ENCODE measurements around the gene VDR. TPM values are rescaled to one million over a fixed set of nuclear protein-coding genes. Genes with fewer than 3 reads are reported as not detected.

Gene VDR
- total and polyA plus RNA-seq, 2 experiments from 2014 or later, result 3.2 to 4.9 TPM

- Histone ChIP-seq H3K4me1 (ENCODE audit: insufficient read depth) (no peaks in the 10 kb centered on the region), H3K9me3 (ENCODE audit: low read depth) (no peaks in the 10 kb centered on the region), H3K9me2 (replicated peaks; ENCODE audit: insufficient read depth) (no peaks in the 10 kb centered on the region), H3K4me2 (no peak overlapping the region), H3K4me3 (no peak overlapping the region), H3K27ac (no peak overlapping the region), H3K27me3 (no peaks in the 10 kb centered on the region), H3K36me3 (replicated peaks; ENCODE audit: insufficient read depth, low read depth) (no peaks in the 10 kb centered on the region), H4K20me1 (ENCODE audit: insufficient read depth, poor library complexity, severe bottlenecking) (no peaks in the 10 kb centered on the region), H2AFZ (no peak overlapping the region), H3K79me2 (no peaks in the 10 kb centered on the region)
- WGBS (ENCODE audit: low lambda C conversion rate, missing lambda C conversion rate), result 79% methylated on average over 1 of the region's 1 CpG
- TF ChIP-seq EZH2 (IDR thresholded peaks at IDR 0.05; ENCODE audit: borderline replicate concordance) (no peak), EZH2phosphoT487 (IDR thresholded peaks at IDR 0.05; ENCODE audit: low read depth, severe bottlenecking, unreplicated experiment) (no peak)
- TF ChIP-seq, protein P1, sequence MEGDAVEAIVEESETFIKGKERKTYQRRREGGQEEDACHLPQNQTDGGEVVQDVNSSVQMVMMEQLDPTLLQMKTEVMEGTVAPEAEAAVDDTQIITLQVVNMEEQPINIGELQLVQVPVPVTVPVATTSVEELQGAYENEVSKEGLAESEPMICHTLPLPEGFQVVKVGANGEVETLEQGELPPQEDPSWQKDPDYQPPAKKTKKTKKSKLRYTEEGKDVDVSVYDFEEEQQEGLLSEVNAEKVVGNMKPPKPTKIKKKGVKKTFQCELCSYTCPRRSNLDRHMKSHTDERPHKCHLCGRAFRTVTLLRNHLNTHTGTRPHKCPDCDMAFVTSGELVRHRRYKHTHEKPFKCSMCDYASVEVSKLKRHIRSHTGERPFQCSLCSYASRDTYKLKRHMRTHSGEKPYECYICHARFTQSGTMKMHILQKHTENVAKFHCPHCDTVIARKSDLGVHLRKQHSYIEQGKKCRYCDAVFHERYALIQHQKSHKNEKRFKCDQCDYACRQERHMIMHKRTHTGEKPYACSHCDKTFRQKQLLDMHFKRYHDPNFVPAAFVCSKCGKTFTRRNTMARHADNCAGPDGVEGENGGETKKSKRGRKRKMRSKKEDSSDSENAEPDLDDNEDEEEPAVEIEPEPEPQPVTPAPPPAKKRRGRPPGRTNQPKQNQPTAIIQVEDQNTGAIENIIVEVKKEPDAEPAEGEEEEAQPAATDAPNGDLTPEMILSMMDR (IDR thresholded peaks at IDR 0.05; ENCODE audit: poor library complexity), result no peak
- DNase-seq (ENCODE audit: low spot score), result no peak
Observed at GRCh38 chr12:47945341-47945728, 40.5 kb upstream of the VDR start.

- Histone ChIP-seq H3K9me3 (ENCODE audit: low read depth) (no peaks in the 10 kb centered on the region), H3K4me2 (no peak overlapping the region), H3K27me3 (no peaks in the 10 kb centered on the region), H3K79me2 (no peaks in the 10 kb centered on the region), H4K20me1 (ENCODE audit: insufficient read depth, poor library complexity, severe bottlenecking) (no peaks in the 10 kb centered on the region), H3K27ac (no peak overlapping the region), H2AFZ (no peak overlapping the region), H3K36me3 (replicated peaks; ENCODE audit: insufficient read depth, low read depth) (no peaks in the 10 kb centered on the region), H3K9me2 (replicated peaks; ENCODE audit: insufficient read depth) (no peaks in the 10 kb centered on the region), H3K4me3 (no peak overlapping the region), H3K4me1 (ENCODE audit: insufficient read depth) (no peaks in the 10 kb centered on the region)
- no peak for TF ChIP-seq EZH2phosphoT487 (IDR thresholded peaks at IDR 0.05; ENCODE audit: low read depth, severe bottlenecking, unreplicated experiment)
- WGBS (ENCODE audit: low lambda C conversion rate, missing lambda C conversion rate), result 95% methylated on average over 6 of the region's 6 CpGs
- no peak for DNase-seq (ENCODE audit: low spot score)
Observed at GRCh38 chr12:47944685-47945340, 40.0 kb upstream of the VDR start.

DNA sequence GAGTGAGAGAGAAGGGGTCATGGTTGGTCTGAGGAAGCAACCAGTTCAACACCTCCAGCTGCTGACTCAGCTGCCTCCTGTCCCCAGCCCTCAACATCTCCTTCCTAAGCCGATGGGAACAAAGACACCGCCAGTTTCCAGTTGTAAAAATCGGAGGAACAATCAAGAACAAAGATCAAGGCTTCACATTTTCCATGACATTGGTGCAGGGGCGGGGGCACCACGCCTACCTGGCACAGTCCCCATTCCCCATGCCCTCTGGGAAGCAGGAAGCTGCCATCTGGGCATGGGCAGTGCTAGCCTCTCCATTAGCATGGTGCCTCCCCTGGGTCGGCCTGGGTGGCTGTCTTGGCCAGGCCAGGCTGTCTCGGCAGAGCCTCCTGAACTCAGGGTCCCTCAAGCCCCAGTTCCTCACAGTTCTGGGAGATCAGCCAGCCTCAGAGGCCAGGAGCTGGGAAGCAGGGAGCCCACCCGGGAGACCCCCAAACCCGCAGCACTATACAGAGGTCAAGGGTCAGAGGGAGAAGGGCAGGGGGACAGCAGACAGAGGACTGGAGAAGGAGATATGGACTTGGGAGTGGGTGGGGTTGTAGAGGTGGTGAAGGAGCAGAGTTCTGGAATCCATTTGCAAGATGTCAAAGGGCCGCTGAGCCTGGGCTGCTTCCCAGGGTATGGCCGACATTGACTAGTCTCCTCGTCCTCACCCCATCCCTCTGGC lies 39.0 kb upstream of the VDR start:
- Histone ChIP-seq H3K4me3 (no peak overlapping the region), H3K79me2 (no peaks in the 10 kb centered on the region), H3K27ac (no peak overlapping the region), H3K4me2 (no peak overlapping the region), H2AFZ (no peak overlapping the region), H3K36me3 (replicated peaks; ENCODE audit: insufficient read depth, low read depth) (no peaks in the 10 kb centered on the region), H3K4me1 (ENCODE audit: insufficient read depth) (no peaks in the 10 kb centered on the region), H3K9me3 (ENCODE audit: low read depth) (no peaks in the 10 kb centered on the region), H4K20me1 (ENCODE audit: insufficient read depth, poor library complexity, severe bottlenecking) (no peaks in the 10 kb centered on the region), H3K9me2 (replicated peaks; ENCODE audit: insufficient read depth) (no peaks in the 10 kb centered on the region), H3K27me3 (no peaks in the 10 kb centered on the region)
- TF ChIP-seq EZH2 (IDR thresholded peaks at IDR 0.05; ENCODE audit: borderline replicate concordance), result no peak
- no peak for TF ChIP-seq EZH2phosphoT487 (IDR thresholded peaks at IDR 0.05; ENCODE audit: low read depth, severe bottlenecking, unreplicated experiment)
- TF ChIP-seq, protein P1 (IDR thresholded peaks at IDR 0.05; ENCODE audit: poor library complexity), result no peak
- 81% methylated on average over 11 of the region's 12 CpGs for WGBS (ENCODE audit: low lambda C conversion rate, missing lambda C conversion rate)
- no peak for DNase-seq (ENCODE audit: low spot score)

DNA sequence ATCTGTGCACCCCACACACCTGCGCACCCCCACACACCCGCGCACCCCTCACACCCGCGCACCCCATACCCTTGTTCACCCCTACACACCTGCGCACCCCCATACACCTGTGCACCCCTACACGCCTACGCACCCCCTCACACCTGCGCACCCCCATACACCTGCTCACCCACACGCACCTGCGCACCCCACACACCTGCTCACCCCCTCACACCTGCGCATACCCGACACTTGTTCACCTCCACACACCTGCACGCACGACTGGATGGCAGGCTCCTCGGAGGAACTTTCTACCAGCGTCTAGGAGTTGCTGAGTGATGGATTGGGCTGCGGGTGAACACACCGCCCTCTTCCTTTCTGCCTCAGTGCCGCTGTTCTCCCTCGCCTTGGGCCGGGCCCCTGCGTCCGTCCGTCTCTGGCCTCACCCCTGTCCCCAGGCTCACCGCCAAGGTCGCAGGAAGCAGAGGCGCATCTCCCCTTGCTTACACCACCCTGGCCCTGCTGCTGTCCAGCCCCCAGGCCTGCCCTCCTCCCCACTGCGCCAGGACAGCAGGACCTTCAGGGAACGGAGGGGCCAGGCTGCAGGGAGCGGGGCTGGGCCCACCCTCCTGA lies 37.9 kb upstream of the VDR start:
- no peaks in the 10 kb centered on the region for H3K79me2 ChIP-seq
- H2AFZ ChIP-seq, result no peak overlapping the region
- 91% methylated on average over 25 of the region's 31 CpGs for WGBS (ENCODE audit: low lambda C conversion rate, missing lambda C conversion rate)
- H3K9me3 ChIP-seq (ENCODE audit: low read depth), result no peaks in the 10 kb centered on the region
- no peak overlapping the region for H3K4me2 ChIP-seq
- H3K4me3 ChIP-seq, result no peak overlapping the region
- H3K36me3 ChIP-seq (replicated peaks; ENCODE audit: insufficient read depth, low read depth), result no peaks in the 10 kb centered on the region
- H3K4me1 ChIP-seq (ENCODE audit: insufficient read depth), result no peaks in the 10 kb centered on the region
- no peak for DNase-seq (ENCODE audit: low spot score)
- H3K27me3 ChIP-seq, result no peaks in the 10 kb centered on the region
- TF ChIP-seq EZH2phosphoT487 (IDR thresholded peaks at IDR 0.05; ENCODE audit: low read depth, severe bottlenecking, unreplicated experiment) (no peak), EZH2 (IDR thresholded peaks at IDR 0.05; ENCODE audit: borderline replicate concordance) (no peak)
- TF ChIP-seq, protein P1 (IDR thresholded peaks at IDR 0.05; ENCODE audit: poor library complexity), result no peak
- H4K20me1 ChIP-seq (ENCODE audit: insufficient read depth, poor library complexity, severe bottlenecking), result no peaks in the 10 kb centered on the region
- H3K27ac ChIP-seq, result no peak overlapping the region
- no peaks in the 10 kb centered on the region for H3K9me2 ChIP-seq (replicated peaks; ENCODE audit: insufficient read depth)
